Measurements from ENCODE around the gene LTBR. TPM values are rescaled to one million over a fixed set of nuclear protein-coding genes. Genes with fewer than 3 reads are reported as not detected.

LTBR gene
- total and polyA plus RNA-seq, 10 of the 15 experiments (the other 5 are each of a cell fraction or from before 2014, with no cell fraction given), result 0.24 to 0.44 TPM; not detected in 8

GRCh38 chr12:6335451-6336078, 48.4 kb upstream of the LTBR start (continued):
- TF ChIP-seq MAX (IDR thresholded peaks at IDR 0.05; ENCODE audit: low read depth, low read length) (no peak; the same call in 1 of the 2 replicates), MYC (IDR thresholded peaks at IDR 0.05; ENCODE audit: insufficient read depth, insufficient read length, insufficient replicate concordance, low read length, severe bottlenecking) (no peak), NFXL1 (IDR thresholded peaks at IDR 0.05; ENCODE audit: borderline replicate concordance) (no peak), CHD4 (IDR thresholded peaks at IDR 0.05) (no peak), TBL1XR1 (IDR thresholded peaks at IDR 0.05; ENCODE audit: low read depth, low read length) (no peak), E2F4 (IDR thresholded peaks at IDR 0.05; ENCODE audit: low read depth, low read length) (no peak), NR2C1 (IDR thresholded peaks at IDR 0.05) (0 out of 2 replicates have a peak, but pooled peaks have one; percentile 19), SRF (IDR thresholded peaks at IDR 0.05; ENCODE audit: low read depth in 2 of 2, low read length in 2 of 2) (0 out of 4 replicates have a peak, but pooled peaks of 1 of the 2 experiments have one; percentile 3), RELB (IDR thresholded peaks at IDR 0.05; ENCODE audit: low read depth) (peak; percentile 56; the same call in 1 of the 2 replicates), HCFC1 (IDR thresholded peaks at IDR 0.05; ENCODE audit: low read length) (no peak), KAT2A (conservative IDR thresholded peaks at IDR 0.05; ENCODE audit: control insufficient read depth, low read depth, low read length) (no peak), TCF7 (IDR thresholded peaks at IDR 0.05; ENCODE audit: borderline replicate concordance) (no peak), CBX5 (IDR thresholded peaks at IDR 0.05; ENCODE audit: low read depth) (no peak), LARP7 (IDR thresholded peaks at IDR 0.05) (peak; percentile 36; the same call in 1 of the 2 replicates), SUZ12 (IDR thresholded peaks at IDR 0.05; ENCODE audit: unreplicated experiment) (no peak), TCF12 (IDR thresholded peaks at IDR 0.05; ENCODE audit: low read depth, low read length) (peak; percentile 85), ZSCAN29 (IDR thresholded peaks at IDR 0.05) (no peak), RAD51 (IDR thresholded peaks at IDR 0.05) (no peak), SIN3A (IDR thresholded peaks at IDR 0.05; ENCODE audit: low read depth, low read length) (no peak), ZNF217 (IDR thresholded peaks at IDR 0.05) (no peak; the same call in 1 of the 2 replicates), POLR2AphosphoS5 (IDR thresholded peaks at IDR 0.05; ENCODE audit: low read length) (peak; percentile 69), CREM (IDR thresholded peaks at IDR 0.05; ENCODE audit: low read depth) (peak; percentile 20; the same call in 1 of the 2 replicates), ZBTB40 (IDR thresholded peaks at IDR 0.05; ENCODE audit: borderline replicate concordance) (peak; percentile 53; the same call in 1 of the 2 replicates), TCF3 (IDR thresholded peaks at IDR 0.05; ENCODE audit: borderline replicate concordance, insufficient read depth, low read depth, low read length) (peak; percentile 72; the same call in 1 of the 2 replicates), JUNB (IDR thresholded peaks at IDR 0.05) (no peak), YY1 (IDR thresholded peaks at IDR 0.05; ENCODE audit: low read depth, low read length) (peak; percentile 64)

All from GM12878 (cell line).